ENCODE results near the gene ATF3.

Gene ATF3

DNA sequence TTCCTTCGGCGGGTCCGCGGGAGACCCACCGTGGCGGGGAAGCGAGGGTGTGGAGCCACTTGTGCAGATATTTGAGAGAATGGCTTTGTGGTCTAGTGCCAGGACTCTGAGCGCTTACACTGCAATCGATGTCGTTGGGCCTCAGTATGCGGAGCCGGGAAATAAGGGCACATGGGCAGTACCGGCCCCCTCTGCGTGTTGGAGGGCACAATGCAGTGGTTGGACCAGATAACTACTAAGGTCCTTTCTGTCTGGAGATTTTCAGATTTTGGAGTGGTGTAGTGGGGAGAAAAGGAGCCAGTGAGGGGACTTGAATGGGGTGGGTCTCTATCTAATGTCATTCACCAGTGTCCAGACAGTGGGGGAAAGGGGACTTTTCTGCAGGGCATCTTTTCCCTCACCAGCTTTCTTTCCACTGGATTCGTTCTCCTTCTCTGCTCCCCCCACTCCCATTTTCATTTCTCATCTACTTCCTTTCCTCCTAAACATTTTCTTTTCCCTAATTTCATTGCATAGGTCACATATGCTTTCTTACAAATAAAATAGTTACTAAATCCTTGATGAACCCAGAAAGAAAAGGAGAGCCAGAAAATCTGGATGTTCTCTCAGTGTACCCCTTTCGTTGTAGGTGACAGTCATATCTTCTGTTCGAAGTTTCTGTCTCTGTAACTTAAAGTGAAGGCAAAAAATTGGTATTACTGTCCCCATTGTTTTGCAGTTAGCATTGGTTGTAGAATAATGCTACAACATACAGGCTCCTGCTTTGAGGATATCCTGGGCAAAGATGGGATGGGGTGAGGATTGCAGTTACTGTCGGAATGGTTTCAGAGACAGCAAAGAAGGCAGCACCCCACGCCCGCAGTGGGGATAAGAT, 1.4 kb downstream of the ATF3 start:
- no peak for DNase-seq

DNA sequence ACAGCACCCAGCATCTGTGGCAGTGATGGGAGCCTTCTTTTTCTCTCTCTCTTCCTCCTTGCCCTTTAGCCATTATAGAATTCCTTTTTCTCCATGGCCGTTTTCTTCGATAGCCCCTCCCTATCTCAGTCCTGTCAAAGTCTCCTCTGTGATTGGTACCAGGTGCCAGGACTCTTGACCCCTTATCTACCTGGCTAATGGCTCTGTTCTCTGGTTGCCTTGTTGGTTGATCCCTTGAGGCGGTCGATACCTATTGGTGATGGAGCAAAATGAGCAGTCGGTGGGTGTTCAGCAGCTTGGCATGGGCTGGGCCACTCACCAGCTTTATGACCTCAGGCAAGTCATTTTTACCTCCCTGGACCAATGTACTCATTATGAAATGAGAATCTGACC, 2.0 kb downstream of the ATF3 start:
- no peak for DNase-seq

DNA sequence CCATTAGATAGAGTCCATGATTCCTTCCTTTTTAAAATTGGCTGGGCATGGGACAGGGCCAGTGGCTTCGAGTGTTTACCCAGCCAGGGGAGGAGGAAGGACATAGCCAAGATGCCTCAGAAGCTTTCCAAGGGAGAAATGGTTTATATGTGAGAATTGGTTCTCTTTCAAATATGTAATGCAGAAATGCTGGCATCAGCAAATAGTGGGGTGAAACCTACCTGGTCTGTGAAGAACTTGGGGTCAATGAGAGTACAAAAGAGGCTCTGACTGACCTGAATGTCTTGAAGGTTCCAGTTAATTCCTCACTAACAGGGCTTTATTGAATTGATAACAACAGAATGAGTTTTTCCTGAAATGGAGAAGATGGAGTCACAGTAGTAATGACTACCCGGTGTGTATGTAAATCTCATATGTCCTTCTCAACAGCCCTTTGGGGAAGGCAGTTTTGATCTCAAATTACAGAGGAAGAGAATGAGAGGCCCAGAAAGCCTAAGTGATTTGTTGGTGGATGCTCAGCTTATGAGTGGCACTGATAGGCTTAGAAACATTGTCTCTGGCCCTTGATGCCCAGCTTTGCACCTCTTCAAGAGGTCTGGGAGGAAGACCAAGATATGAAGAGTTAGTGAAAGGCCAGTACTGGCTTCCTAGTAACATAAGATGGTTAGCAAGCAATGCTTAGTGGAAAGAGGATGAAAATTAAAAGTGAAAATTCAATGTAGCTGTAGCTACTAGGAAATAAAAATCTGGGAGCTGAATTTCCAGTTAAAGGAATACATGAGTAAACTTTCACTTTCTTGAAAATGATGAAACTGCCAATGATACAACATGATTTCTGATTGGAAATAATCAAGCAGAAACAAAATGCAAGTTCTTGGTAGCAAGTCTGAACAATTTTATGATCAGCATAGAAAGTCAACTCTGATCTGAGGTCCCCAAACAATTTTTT, 2.7 kb downstream of the ATF3 start:
- no peak for DNase-seq

DNA sequence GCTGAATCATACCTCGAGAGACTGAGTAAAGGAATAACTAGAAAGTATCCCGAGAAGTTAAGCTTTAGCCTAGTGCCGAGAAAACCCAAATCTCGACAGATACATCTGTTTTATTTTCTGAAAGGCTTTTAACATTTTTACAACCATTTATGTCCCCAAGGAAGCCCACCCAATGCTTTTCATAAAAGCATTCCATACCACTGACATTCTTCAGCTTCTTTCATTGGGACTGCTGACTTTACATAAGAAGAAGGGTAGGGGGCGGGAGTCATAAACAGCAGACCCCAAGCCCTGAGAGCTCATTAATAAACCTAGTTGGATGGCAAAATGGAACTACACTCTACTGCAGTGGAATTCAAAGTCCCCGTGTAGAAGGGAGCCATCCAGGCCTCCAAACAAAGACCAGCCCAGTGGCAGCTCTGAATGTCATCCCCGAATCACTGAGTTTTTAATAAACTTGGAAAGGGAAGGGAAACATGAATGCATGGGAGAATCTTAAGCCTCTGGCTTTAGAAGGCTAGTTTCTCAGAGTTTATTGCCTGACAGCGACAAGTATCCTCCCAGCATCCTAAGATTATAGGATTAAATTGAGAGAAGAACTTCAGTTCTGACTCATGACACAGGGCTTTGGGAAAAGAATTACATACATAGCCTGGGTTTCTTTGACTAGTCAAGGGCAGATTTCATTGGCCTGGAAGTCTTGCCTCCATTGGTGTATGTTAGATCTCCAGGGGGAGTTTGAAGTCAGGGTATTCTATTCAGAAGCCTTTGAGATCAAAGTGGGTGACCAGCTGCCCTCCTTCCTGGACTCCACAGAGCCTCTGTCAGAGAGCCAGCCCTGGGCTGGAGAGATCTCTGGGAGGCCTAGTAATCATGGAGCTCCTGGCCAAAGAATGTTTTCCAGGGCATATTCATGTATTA, 3.7 kb downstream of the ATF3 start:
- no peak for DNase-seq

- DNase-seq, result no peak
Observed at GRCh38 chr1:212613440-212614335, 5.1 kb downstream of the ATF3 start.

- no peak for DNase-seq
Observed at GRCh38 chr1:212614453-212615200, 6.1 kb downstream of the ATF3 start.

- no peak for DNase-seq
Observed at GRCh38 chr1:212615201-212615470, 6.6 kb downstream of the ATF3 start.

GRCh38 chr1:212618466-212619210, 10.1 kb downstream of the ATF3 start:
- no peak for DNase-seq

- no peak for DNase-seq
Observed at GRCh38 chr1:212620293-212620692, 11.7 kb downstream of the ATF3 start.

DNA sequence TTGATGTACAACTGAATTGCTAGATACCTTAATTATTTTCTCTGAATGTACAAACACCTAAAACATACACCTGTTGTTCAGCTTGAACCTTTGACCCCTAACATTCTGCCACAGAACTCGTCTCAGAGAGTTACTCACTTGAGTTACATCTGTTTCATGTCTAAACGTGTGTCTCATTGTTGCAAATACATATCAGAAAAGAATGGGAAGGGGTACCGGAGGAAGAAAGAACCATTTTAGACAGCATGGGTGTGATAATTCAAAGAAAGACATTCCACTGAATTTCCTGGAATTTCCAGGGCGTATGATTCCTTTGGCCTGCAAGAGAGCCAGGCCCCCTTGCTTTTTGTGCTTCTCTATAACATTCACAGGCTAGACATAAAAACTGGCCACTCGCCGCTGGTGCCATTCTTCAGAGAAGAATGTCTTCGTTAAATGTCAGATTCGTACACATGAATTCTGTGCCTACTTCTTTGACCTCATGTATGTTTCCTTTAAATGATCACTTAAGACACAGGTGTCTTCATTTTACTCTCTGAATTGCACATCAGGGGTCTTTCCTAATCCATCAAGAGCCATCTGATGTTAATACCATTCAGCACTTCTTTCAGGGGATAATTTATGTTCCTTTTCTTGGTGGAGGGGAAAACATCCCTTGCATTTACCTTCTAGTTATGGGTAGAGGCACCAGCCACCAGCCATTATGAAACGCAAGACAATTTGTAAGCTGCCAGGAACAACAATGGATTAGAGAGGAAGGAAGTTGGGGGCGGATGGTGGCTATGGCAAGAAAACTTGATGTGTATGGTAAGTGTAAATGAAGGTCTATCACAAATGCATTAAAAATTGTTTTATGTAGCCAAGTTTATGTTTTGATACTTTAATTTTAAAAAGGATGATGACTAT, 12.7 kb downstream of the ATF3 start:
- DNase-seq, result no peak

DNA sequence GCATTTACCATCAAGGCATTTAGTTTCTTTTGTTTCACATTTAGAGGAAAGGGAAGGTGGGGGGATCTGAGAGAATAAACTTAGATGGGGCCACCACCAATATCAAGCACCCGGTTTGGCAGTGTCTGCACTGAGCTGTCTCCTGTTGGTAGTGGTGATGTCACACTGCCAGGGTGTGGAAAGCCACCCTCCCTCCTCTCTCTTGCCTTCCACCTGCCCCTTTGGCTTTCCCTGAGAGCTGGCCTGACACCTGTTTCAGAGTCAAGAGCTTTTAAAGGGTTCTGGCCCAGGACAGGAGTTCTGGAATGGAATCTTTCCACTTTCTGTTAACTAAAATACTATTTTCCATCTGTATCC, 13.4 kb downstream of the ATF3 start:
- no peak for DNase-seq

- DNase-seq, result no peak
Observed at GRCh38 chr1:212622467-212622866, 13.9 kb downstream of the ATF3 start.

- no peak for DNase-seq
Observed at GRCh38 chr1:212622906-212623305, 14.3 kb downstream of the ATF3 start.

GRCh38 chr1:212623603-212624002, 15.0 kb downstream of the ATF3 start:
- DNase-seq, result no peak

GRCh38 chr1:212624976-212625501, 16.5 kb downstream of the ATF3 start:
- DNase-seq, result no peak

- no peak for DNase-seq
Observed at GRCh38 chr1:212625781-212626450, 17.4 kb downstream of the ATF3 start.

- no peak for DNase-seq
Observed at GRCh38 chr1:212628046-212628445, 19.5 kb downstream of the ATF3 start.

DNA sequence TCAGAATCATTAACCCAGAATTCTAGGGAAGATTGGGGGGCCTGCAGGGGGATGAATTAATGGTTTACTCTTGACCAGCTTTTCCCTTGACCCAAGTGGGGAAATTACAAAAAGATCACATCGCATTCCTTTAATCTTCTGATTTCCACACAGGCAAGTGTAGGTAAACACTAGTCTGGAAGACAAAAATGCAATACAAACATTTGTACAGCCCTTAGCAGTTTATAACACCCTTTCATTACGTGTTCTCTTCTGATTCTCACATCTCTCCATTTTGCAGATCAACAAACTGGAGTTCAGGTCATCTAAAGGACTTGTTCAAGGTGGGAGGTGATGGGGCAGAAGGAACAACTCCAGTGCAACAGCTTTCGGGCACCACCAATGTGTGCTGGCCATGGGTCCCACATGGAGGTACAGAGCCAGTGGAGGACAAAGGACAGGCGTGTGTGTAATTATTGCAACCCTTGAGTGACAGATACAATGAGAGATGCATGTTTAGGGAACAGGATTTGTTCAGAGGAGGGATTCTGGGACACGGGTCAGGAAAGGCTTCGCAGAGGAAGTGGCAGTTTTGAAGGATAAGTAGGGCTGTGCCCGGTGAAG, 20.4 kb downstream of the ATF3 start:
- no peak for DNase-seq
